ENCODE results near the gene COL4A5.

- TF ChIP-seq CTCF (conservative IDR thresholded peaks at IDR 0.05; ENCODE audit: low read depth, low read length) (no peak), EZH2 (IDR thresholded peaks at IDR 0.05; ENCODE audit: borderline replicate concordance, low read depth, low read length, poor library complexity, severe bottlenecking) (no peak)
These were observed 54.9 kb downstream of the COL4A5 start for GRCh38 chrX:108494406-108495090.
